ENCODE results near the gene SYT5.
A peak's percentile ranks its signal among the peaks of the same experiment; 100 is the strongest.
"Not testable (repeated sequence)": the region's sequence is repeated elsewhere in the genome, so short reads cannot be mapped to it uniquely, and the experiment has no call there.

SYT5 gene

GRCh38 chr19:55166530-55167268, 13.4 kb downstream of the SYT5 start, which contains the start of gene DNAAF3:
Gene DNAAF3, minus strand, starts transcription at chr19:55166613. Its CDS starts 200 bp downstream, at chr19:55166413.
- peak; percentile 40 for DNase-seq

- DNase-seq, result no peak
These were observed 14.0 kb downstream of the SYT5 start for GRCh38 chr19:55165952-55166529.

- DNase-seq, result no peak
These were observed 18.3 kb downstream of the SYT5 start for GRCh38 chr19:55161571-55162322.

GRCh38 chr19:55160986-55161365, 19.1 kb downstream of the SYT5 start:
- no peak for DNase-seq

GRCh38 chr19:55160128-55160985, 19.7 kb downstream of the SYT5 start:
- DNase-seq, result peak; percentile 84

GRCh38 chr19:55158848-55159749, 21.0 kb downstream of the SYT5 start:
- DNase-seq, result no peak

- DNase-seq, result no peak
These were observed 21.7 kb downstream of the SYT5 start for GRCh38 chr19:55158423-55158822.

- no peak for DNase-seq
These were observed 22.8 kb downstream of the SYT5 start, which contains the start of gene TNNI3 for GRCh38 chr19:55157064-55157908. Gene TNNI3, minus strand, starts transcription at chr19:55157732. Its CDS starts 143 bp downstream, at chr19:55157589.

- DNase-seq, result peak; percentile 37
These were observed 23.7 kb downstream of the SYT5 start for GRCh38 chr19:55156202-55157063.

- DNase-seq, result not testable (repeated sequence)
These were observed 24.3 kb downstream of the SYT5 start for GRCh38 chr19:55155784-55156183.

GRCh38 chr19:55153652-55154264, 26.3 kb downstream of the SYT5 start:
- DNase-seq, result no peak

GRCh38 chr19:55152017-55152416, 28.1 kb downstream of the SYT5 start:
- DNase-seq, result no peak

- DNase-seq, result no peak
These were observed 30.7 kb downstream of the SYT5 start, which contains the start of gene TNNT1 for GRCh38 chr19:55149078-55150003. Gene TNNT1, minus strand, starts transcription at chr19:55149206. Its CDS starts 2,049 bp downstream, at chr19:55147157.

GRCh38 chr19:55147545-55148251, 32.4 kb downstream of the SYT5 start:
- DNase-seq, result no peak

GRCh38 chr19:55146705-55147273, 33.3 kb downstream of the SYT5 start:
- no peak for DNase-seq

GRCh38 chr19:55146078-55146704, 33.9 kb downstream of the SYT5 start:
- DNase-seq, result peak; percentile 7

Data from CD4-positive, alpha-beta T cell treated with Interleukin-17A for 4 hours (primary cell).